Measurements from ENCODE around the gene COPB2. TPM values are rescaled to one million over a fixed set of nuclear protein-coding genes. Genes with fewer than 3 reads are reported as not detected.

The COPB2 gene
- total RNA-seq, 1 donor from 2014 or later: 86.1 TPM

DNA sequence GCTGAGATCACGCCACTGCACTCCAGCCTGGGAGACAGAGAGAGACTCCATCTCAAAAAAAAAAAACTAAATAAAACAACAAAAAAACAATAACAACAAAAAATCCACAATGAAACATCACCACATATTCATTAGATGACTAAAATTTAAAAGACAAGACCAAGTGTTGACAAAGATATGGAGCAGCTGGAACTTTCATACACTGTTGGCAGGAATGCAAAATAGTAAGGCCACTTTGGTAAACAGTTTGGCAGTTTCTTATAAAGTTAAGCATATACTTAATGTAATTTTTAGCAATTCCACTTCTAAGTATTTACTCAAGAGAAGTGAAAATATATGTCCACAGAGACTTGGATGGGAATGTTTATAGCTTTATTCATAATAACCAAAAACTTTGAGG, 43.6 kb upstream of the COPB2 start:
- Mint-ChIP-seq H3K27ac (no peak overlapping the region), H3K4me3 (no peak overlapping the region), H3K36me3 (peaks cover 9% of the 10 kb centered on the region), H3K27me3 (ENCODE audit: insufficient read depth, low read depth) (no peaks in the 10 kb centered on the region), H3K4me1 (peaks cover 3% of the 10 kb centered on the region), H3K9me3 (no peaks in the 10 kb centered on the region)
- H3K9ac ChIP-seq: no peak overlapping the region
- H3K27ac ChIP-seq: no peak overlapping the region
- no peak for DNase-seq (ENCODE audit: low spot score)
- H4K20me1 ChIP-seq (ENCODE audit: low read depth): no peaks in the 10 kb centered on the region
- no peaks in the 10 kb centered on the region for H3K4me1 ChIP-seq
- no peak overlapping the region for H3K4me3 ChIP-seq
- no peak overlapping the region for H3K4me2 ChIP-seq
- no peaks in the 10 kb centered on the region for H3K9me3 ChIP-seq (ENCODE audit: low read depth)
- H3K27me3 ChIP-seq: no peaks in the 10 kb centered on the region
- no peaks in the 10 kb centered on the region for H3K36me3 ChIP-seq
- TF ChIP-seq, protein P1, sequence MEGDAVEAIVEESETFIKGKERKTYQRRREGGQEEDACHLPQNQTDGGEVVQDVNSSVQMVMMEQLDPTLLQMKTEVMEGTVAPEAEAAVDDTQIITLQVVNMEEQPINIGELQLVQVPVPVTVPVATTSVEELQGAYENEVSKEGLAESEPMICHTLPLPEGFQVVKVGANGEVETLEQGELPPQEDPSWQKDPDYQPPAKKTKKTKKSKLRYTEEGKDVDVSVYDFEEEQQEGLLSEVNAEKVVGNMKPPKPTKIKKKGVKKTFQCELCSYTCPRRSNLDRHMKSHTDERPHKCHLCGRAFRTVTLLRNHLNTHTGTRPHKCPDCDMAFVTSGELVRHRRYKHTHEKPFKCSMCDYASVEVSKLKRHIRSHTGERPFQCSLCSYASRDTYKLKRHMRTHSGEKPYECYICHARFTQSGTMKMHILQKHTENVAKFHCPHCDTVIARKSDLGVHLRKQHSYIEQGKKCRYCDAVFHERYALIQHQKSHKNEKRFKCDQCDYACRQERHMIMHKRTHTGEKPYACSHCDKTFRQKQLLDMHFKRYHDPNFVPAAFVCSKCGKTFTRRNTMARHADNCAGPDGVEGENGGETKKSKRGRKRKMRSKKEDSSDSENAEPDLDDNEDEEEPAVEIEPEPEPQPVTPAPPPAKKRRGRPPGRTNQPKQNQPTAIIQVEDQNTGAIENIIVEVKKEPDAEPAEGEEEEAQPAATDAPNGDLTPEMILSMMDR (IDR thresholded peaks at IDR 0.05): no peak
- TF ChIP-seq EZH2 (IDR thresholded peaks at IDR 0.05): no peak
- TF ChIP-seq EZH2phosphoT487 (IDR thresholded peaks at IDR 0.05): no peak
- H3F3A ChIP-seq (ENCODE audit: low read depth): no peaks in the 10 kb centered on the region
- no peaks in the 10 kb centered on the region for H3K79me2 ChIP-seq (ENCODE audit: low read depth)
- no peak overlapping the region for H2AFZ ChIP-seq (replicated peaks)

DNA sequence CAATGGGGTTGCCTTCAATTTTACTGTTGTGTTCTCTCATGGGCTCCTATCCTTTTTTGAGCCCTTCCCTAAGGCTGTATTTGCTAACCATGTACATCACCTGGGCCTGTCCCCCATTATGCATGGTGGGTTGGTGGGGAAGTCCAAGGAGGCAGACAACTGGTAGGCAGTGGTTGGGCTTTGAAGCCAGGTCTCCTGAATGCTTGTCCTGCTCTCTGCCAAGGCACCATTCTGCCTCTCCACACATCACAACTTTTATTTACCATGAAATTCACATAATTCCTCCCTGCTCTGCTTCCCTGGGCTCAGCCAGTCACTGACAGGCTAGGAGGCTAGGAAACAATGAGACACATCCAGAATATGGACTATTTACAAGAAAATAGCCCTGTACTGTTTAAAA, 41.0 kb upstream of the COPB2 start:
- no peaks in the 10 kb centered on the region for H3K9me3 ChIP-seq (ENCODE audit: low read depth)
- H3K4me1 ChIP-seq: no peaks in the 10 kb centered on the region
- H3F3A ChIP-seq (ENCODE audit: low read depth): no peaks in the 10 kb centered on the region
- H3K36me3 ChIP-seq: no peaks in the 10 kb centered on the region
- TF ChIP-seq EZH2 (IDR thresholded peaks at IDR 0.05) (no peak), EZH2phosphoT487 (IDR thresholded peaks at IDR 0.05) (no peak)
- TF ChIP-seq, protein P1 (IDR thresholded peaks at IDR 0.05): no peak
- H3K79me2 ChIP-seq (ENCODE audit: low read depth): no peaks in the 10 kb centered on the region
- DNase-seq (ENCODE audit: low spot score): no peak
- Mint-ChIP-seq H3K4me1 (peaks cover 7% of the 10 kb centered on the region), H3K36me3 (peaks cover 5% of the 10 kb centered on the region), H3K9me3 (no peaks in the 10 kb centered on the region), H3K4me3 (no peak overlapping the region), H3K27ac (no peak overlapping the region), H3K27me3 (ENCODE audit: insufficient read depth, low read depth) (no peaks in the 10 kb centered on the region)
- no peak overlapping the region for H2AFZ ChIP-seq (replicated peaks)
- H3K4me3 ChIP-seq: no peak overlapping the region
- no peaks in the 10 kb centered on the region for H3K27me3 ChIP-seq
- no peak overlapping the region for H3K27ac ChIP-seq
- no peak overlapping the region for H3K9ac ChIP-seq
- H3K4me2 ChIP-seq: no peak overlapping the region
- no peaks in the 10 kb centered on the region for H4K20me1 ChIP-seq (ENCODE audit: low read depth)

DNA sequence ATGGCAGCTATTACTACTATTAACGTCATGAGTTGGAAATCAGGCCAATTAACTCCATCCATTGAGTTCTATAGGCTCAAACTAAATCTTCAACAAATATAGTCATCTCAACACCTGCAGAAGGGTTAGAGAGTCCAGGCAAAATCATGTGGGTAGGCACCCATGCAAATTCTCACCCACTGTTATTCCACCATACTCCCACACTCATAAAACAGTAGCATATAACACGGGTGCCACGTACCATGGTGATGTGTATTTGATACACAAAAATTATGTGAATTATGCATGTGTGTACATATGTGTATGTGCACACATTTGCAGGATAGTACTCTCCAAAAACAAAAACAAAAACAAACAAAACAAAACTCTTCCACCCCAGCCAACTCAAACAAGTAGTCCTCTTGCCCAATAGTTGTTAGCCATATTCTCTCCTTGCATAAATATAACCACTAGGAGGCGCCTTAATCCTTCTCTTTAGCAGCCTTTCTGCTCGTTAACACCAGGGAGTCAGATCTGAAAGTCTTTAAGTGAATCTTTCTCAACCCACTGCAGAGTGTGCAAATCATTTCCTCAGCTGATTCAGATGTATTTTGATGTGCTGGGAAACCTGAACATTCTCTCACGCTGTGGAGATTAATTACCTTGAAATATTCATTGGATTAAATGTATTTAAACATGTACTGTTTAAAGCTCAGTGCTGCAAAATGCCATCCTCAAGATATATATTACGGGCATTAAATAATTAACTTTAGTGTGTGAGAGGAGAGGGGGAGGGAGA, 38.0 kb upstream of the COPB2 start:
- Mint-ChIP-seq H3K27ac (no peak overlapping the region), H3K4me1 (peaks cover 7% of the 10 kb centered on the region), H3K36me3 (peaks cover 13% of the 10 kb centered on the region), H3K9me3 (no peaks in the 10 kb centered on the region), H3K4me3 (no peak overlapping the region), H3K27me3 (ENCODE audit: insufficient read depth, low read depth) (no peaks in the 10 kb centered on the region)
- Histone ChIP-seq H3K4me1 (no peaks in the 10 kb centered on the region), H3K36me3 (no peaks in the 10 kb centered on the region), H3K27ac (no peak overlapping the region), H3K4me3 (no peak overlapping the region), H3K79me2 (ENCODE audit: low read depth) (no peaks in the 10 kb centered on the region), H2AFZ (replicated peaks) (no peak overlapping the region), H4K20me1 (ENCODE audit: low read depth) (no peaks in the 10 kb centered on the region), H3K4me2 (no peak overlapping the region), H3K27me3 (no peaks in the 10 kb centered on the region), H3F3A (ENCODE audit: low read depth) (no peaks in the 10 kb centered on the region), H3K9me3 (ENCODE audit: low read depth) (no peaks in the 10 kb centered on the region), H3K9ac (no peak overlapping the region)
- TF ChIP-seq, protein P1 (IDR thresholded peaks at IDR 0.05): peak; percentile 90
- no peak for TF ChIP-seq EZH2phosphoT487 (IDR thresholded peaks at IDR 0.05)
- DNase-seq (ENCODE audit: low spot score): peak; percentile 88
